Measurements from ENCODE around the gene MEMO1. TPM values are rescaled to one million over a fixed set of nuclear protein-coding genes. Genes with fewer than 3 reads are reported as not detected.

MEMO1 gene
- total and polyA plus RNA-seq, 12 donors, result 43.6 to 73.9 (median 54.1) TPM

DNA sequence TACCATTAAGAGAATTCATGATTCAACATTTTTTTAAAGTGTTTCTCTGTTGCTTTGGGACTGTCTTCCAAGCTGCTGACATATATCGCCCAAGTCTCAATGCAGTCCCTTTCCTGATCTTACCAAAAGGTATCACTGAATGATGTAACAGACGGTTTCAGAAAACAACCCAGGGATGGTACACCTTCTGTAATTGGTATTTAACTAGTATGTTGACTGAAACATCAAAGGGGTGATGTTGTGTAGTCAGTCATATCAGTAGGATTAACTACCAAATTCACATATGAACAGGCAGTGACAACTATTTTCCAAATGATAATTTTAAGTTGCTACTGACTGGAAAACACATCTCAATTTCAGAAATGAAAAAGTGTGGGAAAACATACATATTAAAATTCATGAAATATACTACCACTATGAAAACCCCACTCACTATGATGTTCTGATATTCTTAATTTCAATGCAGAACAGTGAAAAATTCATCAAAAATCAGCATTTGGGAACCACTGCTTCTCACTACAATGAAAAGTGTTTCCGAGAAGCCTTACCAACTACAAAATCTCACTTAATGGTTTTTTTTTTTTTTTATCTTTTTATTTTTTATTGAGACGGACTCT, 59.8 kb downstream of the MEMO1 start:
- Histone ChIP-seq H3K36me3 (peaks cover 0 to 7% (median 0%) of the 10 kb centered on the region in 9 donors), H3K9me3 (no peaks in the 10 kb centered on the region), H3K4me3 (no peak overlapping the region), H3K27me3 (no peaks in the 10 kb centered on the region), H3K4me1 (peaks cover 0 to 14% (median 5%) of the 10 kb centered on the region in 9 donors), H3K27ac (no peak overlapping the region)
- intact Hi-C loops (cut with DNase I), result no loop called here
- no peak for ATAC-seq
- DNase-seq, result no peak
- 95 to 96% methylated on average over 4 of the region's 4 CpGs for WGBS, 2 donors
- TF ChIP-seq, protein P1, sequence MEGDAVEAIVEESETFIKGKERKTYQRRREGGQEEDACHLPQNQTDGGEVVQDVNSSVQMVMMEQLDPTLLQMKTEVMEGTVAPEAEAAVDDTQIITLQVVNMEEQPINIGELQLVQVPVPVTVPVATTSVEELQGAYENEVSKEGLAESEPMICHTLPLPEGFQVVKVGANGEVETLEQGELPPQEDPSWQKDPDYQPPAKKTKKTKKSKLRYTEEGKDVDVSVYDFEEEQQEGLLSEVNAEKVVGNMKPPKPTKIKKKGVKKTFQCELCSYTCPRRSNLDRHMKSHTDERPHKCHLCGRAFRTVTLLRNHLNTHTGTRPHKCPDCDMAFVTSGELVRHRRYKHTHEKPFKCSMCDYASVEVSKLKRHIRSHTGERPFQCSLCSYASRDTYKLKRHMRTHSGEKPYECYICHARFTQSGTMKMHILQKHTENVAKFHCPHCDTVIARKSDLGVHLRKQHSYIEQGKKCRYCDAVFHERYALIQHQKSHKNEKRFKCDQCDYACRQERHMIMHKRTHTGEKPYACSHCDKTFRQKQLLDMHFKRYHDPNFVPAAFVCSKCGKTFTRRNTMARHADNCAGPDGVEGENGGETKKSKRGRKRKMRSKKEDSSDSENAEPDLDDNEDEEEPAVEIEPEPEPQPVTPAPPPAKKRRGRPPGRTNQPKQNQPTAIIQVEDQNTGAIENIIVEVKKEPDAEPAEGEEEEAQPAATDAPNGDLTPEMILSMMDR (IDR thresholded peaks at IDR 0.05), result no peak

DNA sequence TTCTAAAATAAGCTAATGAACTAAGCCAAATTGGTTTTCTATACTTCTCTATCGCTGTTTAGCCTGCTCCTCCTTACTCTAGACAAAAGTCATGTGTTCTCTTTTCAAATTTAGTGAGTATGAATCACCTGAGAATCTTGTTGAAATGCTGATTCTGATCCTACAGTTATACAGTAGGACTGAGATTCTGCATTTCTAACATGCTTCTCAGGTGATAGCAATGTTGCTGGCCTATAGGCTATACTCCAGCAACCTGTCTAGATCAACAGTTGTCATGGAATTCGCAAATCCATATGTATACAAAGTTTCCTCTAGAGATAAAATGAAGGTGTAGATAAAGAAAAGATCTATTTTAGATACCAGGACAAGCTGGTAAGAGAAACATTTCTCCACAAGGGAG, 62.9 kb downstream of the MEMO1 start:
- DNase-seq, result no peak
- TF ChIP-seq, protein P1 (IDR thresholded peaks at IDR 0.05), result no peak
- no peak for ATAC-seq
- H3K9me3 ChIP-seq, result no peaks in the 10 kb centered on the region
- 91% methylated on average over 2 of the region's 2 CpGs for WGBS, 2 donors
- peaks cover 0 to 31% (median 21%) of the 10 kb centered on the region in 9 donors for H3K4me1 ChIP-seq
- no peaks in the 10 kb centered on the region for H3K27me3 ChIP-seq
- H3K4me3 ChIP-seq, result no peak overlapping the region
- peaks cover 0 to 5% (median 0%) of the 10 kb centered on the region in 9 donors for H3K36me3 ChIP-seq
- intact Hi-C loops (cut with DNase I), result no loop called here
- H3K27ac ChIP-seq, result no peak overlapping the region

DNA sequence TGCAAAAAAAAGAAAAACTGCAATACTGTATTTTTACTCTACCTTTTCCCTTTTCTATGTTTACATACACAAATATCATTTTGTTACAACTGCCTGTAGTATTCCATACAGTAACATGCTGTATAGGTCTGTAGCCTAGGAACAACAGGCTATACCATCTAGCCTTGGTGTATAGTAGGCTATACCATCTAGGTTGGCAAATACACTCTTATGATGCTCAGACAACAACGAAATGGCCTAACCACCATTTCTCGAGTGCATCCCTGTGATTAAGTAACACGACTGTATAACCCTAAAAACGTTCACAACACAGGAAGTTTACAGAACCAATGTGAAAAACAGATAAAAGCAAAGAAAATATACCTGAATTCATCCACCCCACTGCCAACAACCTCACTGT, 64.0 kb downstream of the MEMO1 start:
- Histone ChIP-seq H3K27ac (no peak overlapping the region), H3K4me1 (peaks cover 0 to 31% (median 21%) of the 10 kb centered on the region in 9 donors), H3K36me3 (peaks cover 0 to 16% (median 0%) of the 10 kb centered on the region in 9 donors), H3K9me3 (no peaks in the 10 kb centered on the region), H3K27me3 (no peaks in the 10 kb centered on the region), H3K4me3 (no peak overlapping the region)
- intact Hi-C loops (cut with DNase I), result no loop called here
- DNase-seq (no peak), ATAC-seq (no peak)
- WGBS, 2 donors, result 89 to 94% methylated on average over 4 of the region's 4 CpGs
- TF ChIP-seq, protein P1 (IDR thresholded peaks at IDR 0.05), result no peak

DNA sequence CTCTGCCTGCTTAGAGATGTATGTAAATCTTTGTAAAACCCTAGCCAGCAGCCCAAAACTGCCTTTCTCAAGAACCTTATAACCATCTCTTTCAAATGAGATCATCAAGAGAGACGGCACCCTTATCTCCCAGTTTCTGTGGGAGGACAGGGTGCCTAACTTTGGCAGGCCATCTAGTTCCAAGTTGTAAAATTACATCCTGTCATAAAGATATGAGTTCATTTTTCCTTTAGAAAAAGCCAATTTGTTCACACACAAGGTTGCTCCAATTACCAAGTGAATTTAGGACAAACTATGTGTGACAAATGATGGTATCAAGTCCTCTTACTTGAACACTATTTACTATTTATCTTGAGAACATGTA, 65.3 kb downstream of the MEMO1 start:
- Histone ChIP-seq H3K4me1 (peaks cover 0 to 31% (median 20%) of the 10 kb centered on the region in 9 donors), H3K9me3 (no peaks in the 10 kb centered on the region), H3K27me3 (no peaks in the 10 kb centered on the region), H3K36me3 (peaks cover 0 to 24% (median 0%) of the 10 kb centered on the region in 9 donors), H3K4me3 (no peak overlapping the region), H3K27ac (no peak overlapping the region)
- 11 to 23% methylated on average over 1 of the region's 1 CpG for WGBS, 2 donors
- peak in 2 of 8 donors; percentile 30 to 37 for ATAC-seq
- TF ChIP-seq, protein P1 (IDR thresholded peaks at IDR 0.05), result no peak
- intact Hi-C loops (cut with DNase I), result no loop called here
- DNase-seq, result no peak
